Middle frontal gyrus (tissue), 1 donor: ENCODE results near the gene FYB1.

Experiments
- DNase-seq: peaks from one replicate; pipeline ENCODE4 v3.0.0-alpha.2; 2015; ENCODE audit warnings: low spot score; ENCODE audit errors: extremely low spot score

FYB1 gene

DNA sequence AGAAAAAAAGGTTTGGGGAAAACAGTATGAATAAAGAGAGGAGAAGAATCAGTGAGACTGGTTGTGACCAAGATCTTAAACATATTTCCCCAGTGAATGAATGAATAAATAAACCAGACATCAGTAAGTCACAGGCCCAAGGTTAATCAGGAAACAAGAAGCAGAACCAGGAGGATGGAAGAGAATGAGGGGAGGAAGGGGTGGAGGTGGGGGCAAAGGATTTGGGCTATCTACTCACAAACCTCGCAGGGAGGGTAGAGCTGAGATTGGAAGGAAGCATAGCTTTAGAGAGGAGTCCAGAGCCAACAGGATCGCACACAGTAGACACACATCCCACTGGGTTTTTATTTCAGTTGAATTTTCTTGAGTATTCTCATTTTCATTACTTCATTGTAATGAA is 97.4 kb downstream of the FYB1 start:
- DNase-seq: no peak

DNA sequence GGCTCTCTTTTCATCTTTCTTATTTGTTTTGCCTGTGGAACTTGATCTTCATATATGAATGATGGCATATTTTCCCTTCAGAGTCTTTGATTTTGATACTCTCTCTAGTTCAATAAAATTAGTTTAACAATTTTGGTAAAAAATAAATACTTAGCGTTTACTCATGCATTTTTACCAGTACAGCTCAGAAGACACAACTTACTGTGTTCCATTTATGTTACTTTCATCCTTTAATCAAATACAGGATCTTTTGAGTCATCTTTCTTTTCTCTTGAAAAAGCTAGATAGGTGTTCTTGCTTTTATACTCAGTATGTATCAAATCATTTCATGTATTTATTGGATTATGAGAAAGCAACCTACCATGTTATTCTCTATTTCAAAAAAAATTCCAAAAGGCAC is 98.0 kb downstream of the FYB1 start:
- DNase-seq: no peak

DNA sequence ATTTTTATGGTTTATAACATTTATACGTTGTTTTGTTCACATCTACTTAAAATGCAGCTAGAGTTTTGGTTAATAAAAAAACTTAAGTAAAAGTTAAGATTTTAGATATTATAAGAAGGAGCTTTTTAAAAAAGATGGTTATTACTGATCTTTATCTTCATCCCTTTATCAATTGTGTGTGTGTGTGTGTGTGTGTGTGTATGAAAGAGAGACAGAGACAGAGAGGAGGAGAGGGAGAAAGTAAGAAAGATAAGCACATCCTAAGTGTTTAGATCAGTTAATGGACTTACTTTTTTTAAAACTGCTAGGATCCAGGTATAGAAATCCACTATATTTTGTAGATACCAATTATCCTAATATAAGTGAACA is 99.3 kb downstream of the FYB1 start:
- DNase-seq: no peak

DNA sequence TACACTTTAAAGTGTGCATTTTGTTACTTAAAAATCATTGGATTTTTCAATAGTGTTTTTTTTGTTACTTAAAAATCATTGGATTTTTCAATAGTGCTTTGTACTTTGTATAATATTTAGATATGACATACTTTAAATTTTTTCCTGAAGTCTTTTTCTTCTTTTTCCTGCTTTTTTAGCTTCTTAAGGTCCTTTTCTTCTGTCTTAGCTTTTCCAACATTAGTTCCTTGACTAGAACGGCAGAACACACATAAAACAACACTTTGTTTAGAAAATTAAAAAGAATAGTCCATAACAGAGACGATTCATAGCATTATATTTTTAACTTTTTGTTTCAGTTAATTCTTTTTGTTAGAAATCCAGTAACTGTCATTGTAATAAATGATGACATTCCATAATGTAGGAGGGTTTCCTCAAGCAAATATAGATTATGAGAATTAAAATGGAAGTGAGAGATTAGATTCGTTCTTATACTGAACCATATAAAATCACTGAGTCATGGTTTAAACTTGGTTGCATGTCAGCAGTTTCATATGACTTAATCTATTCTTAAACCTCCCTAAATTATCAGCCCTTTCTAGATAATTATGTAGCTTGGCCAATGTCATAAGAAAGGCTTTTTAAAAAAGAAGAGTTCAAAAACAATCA is 99.8 kb downstream of the FYB1 start:
- no peak for DNase-seq

DNA sequence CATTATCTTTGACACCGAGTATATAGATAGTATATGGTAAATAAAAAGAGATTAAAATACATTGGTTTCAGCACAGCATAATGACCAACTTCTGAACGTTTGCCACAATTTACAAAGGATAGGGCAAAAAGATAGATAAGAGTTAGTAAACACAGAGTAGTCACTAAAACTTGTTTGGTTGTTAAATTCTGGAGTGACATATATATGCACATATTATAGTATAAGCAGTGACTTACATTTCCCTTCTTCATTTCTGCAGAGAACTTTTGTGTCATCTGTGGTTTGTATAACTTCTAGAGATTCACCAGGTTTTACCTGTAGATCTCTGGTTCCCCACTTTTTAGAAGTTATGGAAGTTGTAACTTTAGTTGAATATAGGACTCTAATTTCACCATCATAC is 100.7 kb downstream of the FYB1 start:
- DNase-seq: no peak

DNA sequence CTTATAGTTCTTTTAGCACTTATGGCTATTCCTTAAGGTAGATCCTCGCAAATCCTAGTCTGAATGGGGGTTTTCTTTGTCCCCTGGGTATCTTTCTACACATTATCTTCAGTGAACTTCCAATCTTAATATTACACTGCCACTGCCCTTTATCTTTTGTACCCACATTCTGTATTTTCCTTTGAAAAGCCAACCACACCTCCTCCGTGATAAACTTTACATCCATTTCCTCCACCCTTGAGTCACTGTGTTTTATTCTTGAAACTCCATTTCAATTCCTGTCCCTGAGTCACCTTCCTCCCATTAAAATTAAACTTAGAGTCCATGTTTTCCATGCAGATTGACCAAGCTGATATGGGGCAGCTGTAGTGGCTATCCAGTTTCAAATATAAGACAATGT is 102.0 kb downstream of the FYB1 start:
- DNase-seq: no peak

DNA sequence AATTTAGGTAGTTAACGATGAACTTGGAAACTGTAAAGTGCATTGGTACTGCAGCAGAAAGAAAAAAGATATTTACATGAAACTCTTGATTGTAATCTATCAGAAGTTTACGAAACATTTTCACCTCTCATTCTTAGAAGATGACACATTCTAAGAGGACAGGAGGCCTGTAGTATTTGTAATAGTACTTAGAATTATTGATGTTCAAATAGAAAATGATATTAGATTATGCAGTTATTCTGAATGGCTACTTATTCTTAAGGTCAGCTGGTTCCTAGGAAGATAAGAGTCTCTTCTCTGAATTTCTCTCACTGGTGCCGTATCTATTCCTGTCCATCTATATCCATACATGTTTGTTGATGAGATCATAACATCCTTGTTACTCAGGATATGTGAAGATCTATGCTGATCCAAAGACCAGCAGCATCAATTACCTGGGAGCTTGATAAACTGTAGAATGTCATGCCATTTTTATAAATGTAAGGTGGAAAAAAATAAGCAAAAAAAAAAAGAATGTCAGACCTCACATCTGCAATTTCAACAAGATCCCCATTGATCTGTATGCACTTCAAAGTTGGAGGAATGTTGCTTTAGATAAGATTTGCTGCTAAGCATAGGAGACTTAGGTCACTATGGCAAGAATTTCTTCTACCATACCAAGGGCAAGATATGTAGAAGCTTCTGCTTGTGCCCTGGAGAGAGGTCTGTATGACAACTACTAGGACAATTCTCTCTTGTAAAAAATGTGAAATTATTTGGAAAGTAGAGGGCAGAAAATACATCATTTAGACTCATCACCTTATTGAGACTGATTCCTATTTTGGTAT is 102.8 kb downstream of the FYB1 start:
- no peak for DNase-seq

DNA sequence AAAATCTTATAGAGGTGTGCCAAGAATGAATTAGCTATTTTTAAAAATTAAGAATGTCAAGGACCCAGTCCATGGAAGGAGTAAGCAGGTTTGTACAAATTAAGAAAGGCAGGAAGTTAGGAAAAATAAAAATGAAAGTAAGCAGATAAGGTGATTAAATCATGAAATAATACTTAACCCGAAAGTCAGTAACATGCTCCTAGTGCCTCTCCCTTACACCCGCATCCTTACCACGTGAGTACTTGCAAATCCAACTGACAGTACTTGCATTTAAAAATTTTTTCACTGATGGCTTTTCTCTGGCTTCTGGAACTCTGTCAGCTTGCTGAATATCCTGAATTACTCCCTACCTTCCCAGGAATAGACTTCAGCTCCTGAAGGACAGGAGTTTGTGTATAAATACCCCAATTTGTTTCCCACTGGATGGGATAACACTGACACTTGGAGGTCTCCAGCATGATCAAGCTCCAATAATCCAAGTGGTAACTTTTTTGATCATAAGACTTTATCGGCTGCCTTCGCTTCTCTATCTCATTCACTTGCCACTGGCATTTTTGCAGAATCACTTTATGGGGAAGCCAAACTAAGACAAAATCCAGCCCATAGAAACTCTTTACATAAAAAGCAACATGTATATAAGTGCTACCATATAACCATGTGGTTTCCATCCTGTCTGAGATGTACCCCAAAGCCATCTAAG is 103.6 kb downstream of the FYB1 start:
- DNase-seq: no peak

DNA sequence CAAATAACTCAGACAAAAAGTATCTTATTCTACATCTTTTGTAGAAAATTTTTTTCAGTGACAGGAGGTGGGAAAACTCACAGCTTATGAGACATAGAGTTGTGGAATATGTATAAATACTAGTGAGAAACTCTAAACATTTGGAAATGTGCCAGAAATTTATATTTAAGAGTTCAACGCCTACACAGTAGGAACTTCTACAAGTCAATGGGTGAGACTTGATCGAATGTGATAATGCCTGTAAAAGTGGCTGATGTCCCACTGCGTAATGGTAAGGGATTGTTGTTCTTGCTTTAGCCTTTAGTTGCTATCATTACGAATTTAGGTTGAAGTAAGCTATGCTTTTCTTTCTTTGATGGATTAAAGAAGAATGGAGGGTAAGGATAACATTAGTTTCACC is 105.2 kb downstream of the FYB1 start:
- DNase-seq: no peak

DNA sequence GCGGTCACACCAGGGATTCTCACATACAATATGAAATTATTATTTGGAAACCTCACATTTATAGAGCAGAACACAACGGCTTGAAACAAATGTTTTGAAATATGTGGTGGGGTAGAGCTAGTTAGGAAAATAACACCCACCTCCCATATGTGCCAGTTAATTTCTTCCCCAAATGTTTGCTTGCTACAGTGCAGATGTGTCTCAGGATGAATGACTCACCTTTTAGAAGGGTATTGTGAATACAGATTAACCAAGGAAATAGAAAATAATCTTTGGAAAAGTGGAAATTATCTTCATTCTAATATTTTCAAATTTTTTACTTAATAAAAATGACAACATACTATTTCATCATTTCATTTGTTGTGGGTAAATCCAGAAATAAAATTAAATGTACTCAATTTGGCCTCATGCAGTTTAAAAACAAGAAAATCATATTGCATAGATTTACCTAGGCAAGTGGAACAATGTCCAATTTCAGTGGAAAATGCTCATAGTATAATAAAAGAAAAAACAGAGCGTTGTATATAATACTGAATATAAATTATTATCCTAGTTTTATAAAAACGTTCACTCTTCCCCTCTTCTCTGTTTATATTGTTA is 105.9 kb downstream of the FYB1 start:
- DNase-seq: no peak

DNA sequence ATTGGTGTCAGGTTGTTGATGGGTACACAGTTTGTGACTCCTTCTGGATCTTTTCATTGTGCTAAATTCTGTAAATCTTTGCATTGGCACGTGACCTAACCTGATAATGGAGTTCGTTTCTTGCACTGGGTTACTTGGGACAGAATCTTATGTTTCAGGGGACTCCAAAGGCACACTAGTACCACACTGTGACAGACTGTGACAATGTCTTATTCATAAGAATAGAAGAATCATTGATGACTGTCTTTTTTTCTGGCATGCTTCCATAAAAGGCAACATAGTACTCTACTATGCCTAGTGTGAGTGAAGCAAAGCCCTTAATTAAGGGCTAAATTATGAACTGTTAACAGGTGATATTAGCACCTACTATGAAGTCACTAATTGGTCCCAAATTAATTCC is 109.8 kb downstream of the FYB1 start:
- peak; percentile 26 for DNase-seq

DNA sequence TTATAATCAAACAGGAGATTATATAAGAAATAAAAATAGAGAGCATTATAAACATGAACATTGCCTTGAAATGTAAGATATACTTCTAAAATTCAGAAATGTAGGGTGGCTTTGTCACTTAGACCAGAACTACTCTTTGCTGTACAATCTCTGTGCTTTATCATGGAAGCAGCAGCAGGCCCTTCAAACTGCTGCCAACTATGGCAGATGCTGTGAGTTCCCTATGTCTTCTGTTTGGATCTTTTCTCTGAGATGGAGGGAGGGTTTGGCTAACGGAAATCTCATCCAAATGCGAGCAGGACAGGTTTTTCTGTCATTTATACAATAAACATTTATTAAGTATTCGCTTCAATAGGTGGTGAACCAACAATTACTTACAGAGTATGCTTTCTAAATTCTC is 110.4 kb downstream of the FYB1 start:
- DNase-seq: no peak

DNA sequence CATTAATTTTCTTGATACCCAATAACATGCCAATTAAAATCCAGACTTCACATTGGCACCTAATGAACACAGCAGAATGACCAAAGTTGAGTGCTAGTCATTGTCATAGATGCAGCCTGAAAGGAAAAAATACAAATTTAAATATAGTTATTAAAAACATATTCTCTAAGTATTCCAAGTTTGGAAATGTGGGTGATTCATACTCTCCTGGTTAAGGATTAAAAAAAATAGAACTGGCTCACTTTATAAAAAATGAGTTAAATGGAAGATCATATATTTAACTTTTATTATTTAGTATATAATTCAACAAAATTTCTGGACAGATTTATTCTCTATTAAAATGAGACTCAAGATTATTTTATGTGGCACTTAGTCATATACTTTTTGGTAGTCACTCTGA is 112.0 kb downstream of the FYB1 start:
- no peak for DNase-seq

DNA sequence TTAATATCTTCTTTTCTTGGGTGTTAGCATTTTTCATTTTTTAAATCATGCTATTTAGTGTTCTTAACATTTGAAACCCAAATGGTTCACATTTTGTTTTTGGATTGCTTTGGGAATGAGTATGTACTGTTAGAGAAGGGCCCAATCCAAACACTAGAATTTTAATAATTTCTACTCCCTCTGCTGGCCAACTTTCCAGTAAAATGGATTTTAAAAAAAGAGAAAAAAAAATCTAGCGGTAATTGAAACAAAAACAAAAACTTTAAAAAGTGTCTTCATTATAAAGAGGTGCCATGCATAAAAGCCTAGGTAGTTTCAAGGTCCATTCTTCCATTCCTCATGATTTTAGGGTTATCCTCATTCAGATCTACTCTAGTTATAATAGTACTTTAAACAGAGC is 113.0 kb downstream of the FYB1 start:
- DNase-seq: no peak

DNA sequence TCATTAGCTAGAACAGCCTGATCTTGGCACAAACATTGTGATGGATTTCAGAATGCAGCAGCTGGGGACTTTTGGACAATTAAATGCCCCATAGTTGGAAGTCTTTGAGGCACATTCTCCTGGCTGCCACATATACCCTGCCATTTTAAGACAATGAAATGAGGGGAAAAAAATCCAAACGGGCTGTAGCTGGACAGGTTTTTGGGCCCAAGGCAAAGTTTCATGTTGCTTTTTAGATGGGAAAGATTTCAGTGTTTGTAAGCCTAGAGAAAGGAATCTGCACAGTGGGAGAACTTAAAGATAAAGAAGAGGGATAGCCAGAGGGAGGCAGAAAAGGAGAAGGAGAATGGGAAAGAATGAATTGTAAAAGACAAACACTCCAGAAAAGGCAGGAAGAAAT is 115.1 kb downstream of the FYB1 start:
- no peak for DNase-seq

DNA sequence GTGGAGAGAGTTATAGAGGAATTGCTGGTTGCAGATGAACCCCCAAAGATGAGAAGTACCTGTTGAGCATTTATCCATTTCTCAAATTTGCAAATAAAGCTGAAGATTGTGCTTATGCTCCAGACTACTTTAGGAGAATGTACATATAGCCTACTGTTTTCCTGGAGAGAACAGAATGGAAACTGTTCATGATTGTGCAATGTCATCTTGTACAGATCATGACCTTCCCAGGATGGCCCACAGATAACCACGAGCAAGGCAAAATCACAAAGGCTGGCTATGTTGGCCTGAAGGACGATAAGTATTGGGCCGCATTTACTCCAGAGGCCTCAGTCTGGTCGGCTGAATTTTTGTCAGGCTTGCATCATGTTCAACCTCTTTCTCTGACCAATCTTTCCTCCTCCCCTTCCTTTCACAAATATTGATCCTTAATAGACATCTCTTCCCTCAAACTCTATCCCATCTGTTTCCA is 116.6 kb downstream of the FYB1 start:
- DNase-seq: no peak

DNA sequence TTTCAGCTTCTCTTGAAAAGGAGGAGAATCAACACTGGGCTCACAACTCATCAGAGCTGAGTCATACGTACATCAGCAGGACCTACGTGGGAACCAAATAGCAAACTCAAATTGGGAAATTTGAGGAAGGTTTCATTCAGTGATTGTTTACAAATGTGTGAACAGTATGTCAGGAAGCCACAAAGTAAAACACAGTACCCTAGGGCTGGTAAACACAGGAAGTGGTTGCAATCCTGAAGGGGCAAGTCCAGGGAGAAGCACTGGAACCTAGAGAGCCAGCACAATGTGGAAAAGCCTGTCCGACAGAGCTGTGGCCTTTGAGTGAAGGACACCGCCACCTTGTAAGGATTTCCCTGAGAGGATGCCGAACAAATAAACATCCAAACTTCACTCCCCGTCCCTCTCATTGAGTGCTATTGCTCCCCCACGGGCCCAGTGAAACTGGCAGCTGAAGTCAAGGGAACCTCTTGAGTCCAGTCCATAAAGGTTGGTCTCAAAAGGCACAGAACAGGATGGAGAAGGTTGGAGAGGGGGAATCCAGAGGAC is 118.4 kb downstream of the FYB1 start:
- no peak for DNase-seq

DNA sequence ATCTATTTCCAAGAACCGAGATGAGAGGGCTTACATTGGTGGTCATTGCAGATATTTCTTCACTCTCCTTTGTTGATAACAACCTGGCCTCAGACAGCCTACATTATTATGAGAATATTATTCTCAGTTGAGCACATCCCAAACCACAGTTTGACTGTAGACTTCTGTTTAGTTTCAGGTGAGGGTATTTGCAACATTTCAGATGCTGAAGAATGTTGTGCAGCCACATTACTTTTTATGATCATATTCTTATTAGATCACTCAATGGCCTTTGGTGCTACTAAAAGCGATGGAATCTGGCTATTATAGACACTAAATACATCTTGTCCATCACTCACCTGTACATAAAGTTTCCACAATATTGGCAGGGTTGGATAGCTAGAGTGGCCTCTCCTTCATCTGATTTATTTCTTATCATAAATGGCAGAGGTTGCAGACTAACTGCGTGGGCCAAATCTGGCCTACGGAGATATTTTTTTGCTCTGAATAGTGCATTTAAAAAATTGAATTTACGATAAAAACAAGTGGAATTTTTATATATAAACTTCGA is 119.0 kb downstream of the FYB1 start:
- no peak for DNase-seq

DNA sequence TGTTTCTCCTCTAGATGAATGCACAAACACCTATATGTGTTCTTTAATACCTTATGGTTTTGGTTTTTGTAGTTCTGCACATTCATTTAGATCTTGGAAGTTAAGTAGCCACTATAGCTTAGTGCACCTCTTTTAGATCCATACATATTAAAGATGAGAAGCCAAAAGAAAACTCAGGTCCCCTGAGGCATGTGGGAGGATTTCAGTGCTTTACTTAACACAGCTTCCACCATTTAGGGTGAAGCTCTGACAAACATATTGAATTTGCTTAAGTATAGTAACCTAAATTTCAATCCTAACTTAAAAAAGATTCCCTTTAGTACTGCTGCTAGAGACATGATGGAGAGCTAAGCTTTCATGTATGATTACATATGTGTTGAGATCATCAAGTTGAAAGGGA is 119.5 kb downstream of the FYB1 start:
- no peak for DNase-seq

DNA sequence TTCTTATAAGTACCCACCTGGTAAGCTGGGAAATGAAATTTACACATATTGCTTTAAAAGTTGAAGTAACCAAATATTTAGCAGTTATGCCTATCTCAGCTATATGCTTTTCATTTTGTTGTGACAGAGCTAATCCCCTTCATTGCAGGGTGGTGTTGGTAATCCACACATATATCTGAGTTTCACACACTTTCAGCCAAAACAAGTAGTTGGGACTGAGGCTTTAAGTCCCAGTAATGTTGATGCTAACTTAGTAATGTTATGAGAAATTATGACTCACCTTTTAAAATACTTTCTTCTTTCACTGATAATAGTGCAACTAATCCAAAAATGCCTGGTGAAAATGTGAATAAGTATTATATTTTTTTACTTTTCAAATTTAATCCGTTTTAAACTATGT is 126.0 kb downstream of the FYB1 start:
- no peak for DNase-seq

DNA sequence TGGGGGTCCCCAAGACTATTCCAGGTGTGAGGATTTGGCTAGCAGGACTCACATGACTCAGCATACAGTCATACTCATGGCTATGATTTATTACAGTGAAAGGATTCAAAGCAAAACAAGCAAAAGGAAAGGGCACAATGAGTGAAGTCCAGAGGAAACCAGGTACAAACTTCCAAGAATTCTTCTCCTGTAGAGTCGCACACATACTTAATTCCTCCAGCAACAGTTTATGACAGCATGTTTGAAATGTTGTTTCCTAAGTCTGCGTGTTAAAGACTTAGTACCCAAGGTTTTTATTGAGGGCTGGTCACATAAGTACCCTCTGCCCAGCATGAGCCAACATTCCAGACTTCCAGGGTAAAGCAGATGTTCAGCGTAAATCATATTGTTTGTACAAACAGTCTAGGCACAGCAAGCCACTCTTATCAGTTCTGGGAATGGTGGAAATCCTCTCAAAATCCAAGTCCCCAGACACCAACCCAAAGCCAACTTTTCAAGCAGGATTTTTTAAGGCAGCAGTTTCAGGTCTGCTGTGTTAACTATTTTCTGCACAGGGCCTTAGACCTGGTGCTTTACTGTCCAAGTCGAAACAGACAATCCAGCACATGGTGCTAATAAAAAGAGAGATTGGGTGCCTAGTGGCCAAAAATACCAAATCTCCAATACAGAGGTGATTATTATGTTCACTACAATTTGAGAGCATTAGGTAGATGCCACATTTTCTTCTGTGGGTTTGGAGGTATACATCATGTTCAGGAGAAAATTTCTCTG is 126.6 kb downstream of the FYB1 start:
- no peak for DNase-seq
